ENCODE data around the gene TRAPPC12. TPM values are rescaled to one million over a fixed set of nuclear protein-coding genes. Genes with fewer than 3 reads are reported as not detected.

TRAPPC12 gene
- polyA plus RNA-seq, 1 donor (not counting 4 experiments of a cell fraction or from before 2014, with no cell fraction given) = 44.2 TPM

DNA sequence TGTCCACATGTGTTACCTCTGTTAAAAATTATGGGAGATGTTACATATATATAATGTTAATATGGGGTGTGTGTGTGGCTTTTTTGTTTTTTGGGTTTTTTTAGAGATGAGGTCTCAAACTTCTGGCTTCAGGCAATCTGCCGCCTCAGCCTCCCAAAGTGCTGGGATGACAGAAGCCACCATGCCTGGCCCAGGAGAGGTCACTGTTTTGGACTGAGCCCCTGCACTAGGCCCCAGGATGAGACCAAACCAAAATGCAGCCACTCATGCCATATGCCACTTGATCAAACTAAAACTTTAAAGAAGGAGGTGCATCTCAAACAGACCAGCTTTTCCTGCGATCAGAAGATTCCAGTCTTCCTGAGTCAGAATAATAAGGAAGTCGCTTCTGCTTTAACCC is 137.3 kb downstream of the TRAPPC12 start:
- H2AFZ ChIP-seq (ENCODE audit: control insufficient read depth, low read length) = no peak overlapping the region
- dilution Hi-C loops (cut with MboI; ENCODE audit: extremely low pct_ligation_motif_present, low sequenced_read_pairs) = no loop called here
- peaks cover 9% of the 10 kb centered on the region for H3K4me1 ChIP-seq (ENCODE audit: control insufficient read depth, extremely low read depth, insufficient read depth, low read length)
- H3K4me2 ChIP-seq (ENCODE audit: control insufficient read depth, extremely low read depth, insufficient read depth, low read depth, low read length) = no peak overlapping the region
- no peaks in the 10 kb centered on the region for H3K9me1 ChIP-seq (ENCODE audit: control insufficient read depth, extremely low read depth, insufficient read depth, low read length)
- no peak for FAIRE-seq
- no peak overlapping the region for H3K27ac ChIP-seq (ENCODE audit: control insufficient read depth, insufficient read depth, low read length)
- H3K27me3 ChIP-seq (ENCODE audit: control insufficient read depth, extremely low read depth, insufficient read depth, low read length) = no peaks in the 10 kb centered on the region
- H3K36me3 ChIP-seq (ENCODE audit: control insufficient read depth in 2 of 2, extremely low read depth in 1 of 2, insufficient read depth in 2 of 2, low read length in 2 of 2) = peaks cover 0 to 4% of the 10 kb centered on the region in 2 experiments
- TF ChIP-seq CTCF (optimal IDR thresholded peaks at IDR 0.05 in 1 of 3, IDR thresholded peaks at IDR 0.05 in 1 of 3, conservative IDR thresholded peaks at IDR 0.05 in 1 of 3; ENCODE audit: extremely low read depth in 1 of 3, insufficient read depth in 2 of 3, low read length in 3 of 3) (no peak), EZH2 (IDR thresholded peaks at IDR 0.05; ENCODE audit: low read length) (no peak)
- H3K4me3 ChIP-seq (ENCODE audit: control insufficient read depth in 2 of 3, extremely low read depth in 1 of 3, insufficient read depth in 2 of 3, low read depth in 1 of 3, low read length in 3 of 3) = no peak overlapping the region
- H3K9me3 ChIP-seq (ENCODE audit: control insufficient read depth, low read depth, low read length) = no peaks in the 10 kb centered on the region
- no peaks in the 10 kb centered on the region for H4K20me1 ChIP-seq (ENCODE audit: control insufficient read depth, extremely low read depth, insufficient read depth, low read length)
- peaks cover 12% of the 10 kb centered on the region for H3K79me2 ChIP-seq (ENCODE audit: control insufficient read depth, insufficient read depth, low read length)
- H3K9ac ChIP-seq (ENCODE audit: control insufficient read depth, extremely low read depth, insufficient read depth, low read length) = no peak overlapping the region
- no peak for DNase-seq (ENCODE audit: low read depth, low spot score)

GRCh38 chr2:3517948-3518495 is 138.5 kb downstream of the TRAPPC12 start:
- peaks cover 0 to 2% of the 10 kb centered on the region in 2 experiments for H3K36me3 ChIP-seq (ENCODE audit: control insufficient read depth in 2 of 2, extremely low read depth in 1 of 2, insufficient read depth in 2 of 2, low read length in 2 of 2)
- H3K79me2 ChIP-seq (ENCODE audit: control insufficient read depth, insufficient read depth, low read length) = peaks cover 12% of the 10 kb centered on the region
- H3K27me3 ChIP-seq (ENCODE audit: control insufficient read depth, extremely low read depth, insufficient read depth, low read length) = no peaks in the 10 kb centered on the region
- FAIRE-seq (no peak), DNase-seq (ENCODE audit: low read depth, low spot score) (no peak)
- H3K4me1 ChIP-seq (ENCODE audit: control insufficient read depth, extremely low read depth, insufficient read depth, low read length) = peaks cover 9% of the 10 kb centered on the region
- TF ChIP-seq CTCF (optimal IDR thresholded peaks at IDR 0.05 in 1 of 3, IDR thresholded peaks at IDR 0.05 in 1 of 3, conservative IDR thresholded peaks at IDR 0.05 in 1 of 3; ENCODE audit: extremely low read depth in 1 of 3, insufficient read depth in 2 of 3, low read length in 3 of 3) (no peak), EZH2 (IDR thresholded peaks at IDR 0.05; ENCODE audit: low read length) (no peak)
- no peaks in the 10 kb centered on the region for H4K20me1 ChIP-seq (ENCODE audit: control insufficient read depth, extremely low read depth, insufficient read depth, low read length)
- no peaks in the 10 kb centered on the region for H3K9me1 ChIP-seq (ENCODE audit: control insufficient read depth, extremely low read depth, insufficient read depth, low read length)
- H3K4me2 ChIP-seq (ENCODE audit: control insufficient read depth, extremely low read depth, insufficient read depth, low read depth, low read length) = peak overlapping the region; percentile 75
- H3K4me3 ChIP-seq (ENCODE audit: control insufficient read depth in 2 of 3, extremely low read depth in 1 of 3, insufficient read depth in 2 of 3, low read depth in 1 of 3, low read length in 3 of 3) = peak overlapping the region; percentile 74 to 97 (median 87)
- H3K9ac ChIP-seq (ENCODE audit: control insufficient read depth, extremely low read depth, insufficient read depth, low read length) = peak overlapping the region; percentile 84
- dilution Hi-C loops (cut with MboI; ENCODE audit: extremely low pct_ligation_motif_present, low sequenced_read_pairs) = no loop called here
- peak overlapping the region; percentile 68 for H3K27ac ChIP-seq (ENCODE audit: control insufficient read depth, insufficient read depth, low read length)
- peak overlapping the region; percentile 89 for H2AFZ ChIP-seq (ENCODE audit: control insufficient read depth, low read length)
- H3K9me3 ChIP-seq (ENCODE audit: control insufficient read depth, low read depth, low read length) = no peaks in the 10 kb centered on the region
